ENCODE data around the gene LGALS7B.

GRCh38 chr19:38806371-38806770, 17.4 kb downstream of the LGALS7B start:
- TF ChIP-seq, protein P1, sequence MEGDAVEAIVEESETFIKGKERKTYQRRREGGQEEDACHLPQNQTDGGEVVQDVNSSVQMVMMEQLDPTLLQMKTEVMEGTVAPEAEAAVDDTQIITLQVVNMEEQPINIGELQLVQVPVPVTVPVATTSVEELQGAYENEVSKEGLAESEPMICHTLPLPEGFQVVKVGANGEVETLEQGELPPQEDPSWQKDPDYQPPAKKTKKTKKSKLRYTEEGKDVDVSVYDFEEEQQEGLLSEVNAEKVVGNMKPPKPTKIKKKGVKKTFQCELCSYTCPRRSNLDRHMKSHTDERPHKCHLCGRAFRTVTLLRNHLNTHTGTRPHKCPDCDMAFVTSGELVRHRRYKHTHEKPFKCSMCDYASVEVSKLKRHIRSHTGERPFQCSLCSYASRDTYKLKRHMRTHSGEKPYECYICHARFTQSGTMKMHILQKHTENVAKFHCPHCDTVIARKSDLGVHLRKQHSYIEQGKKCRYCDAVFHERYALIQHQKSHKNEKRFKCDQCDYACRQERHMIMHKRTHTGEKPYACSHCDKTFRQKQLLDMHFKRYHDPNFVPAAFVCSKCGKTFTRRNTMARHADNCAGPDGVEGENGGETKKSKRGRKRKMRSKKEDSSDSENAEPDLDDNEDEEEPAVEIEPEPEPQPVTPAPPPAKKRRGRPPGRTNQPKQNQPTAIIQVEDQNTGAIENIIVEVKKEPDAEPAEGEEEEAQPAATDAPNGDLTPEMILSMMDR (IDR thresholded peaks at IDR 0.05), result no peak
- no peak for TF ChIP-seq POLR2AphosphoS5 (IDR thresholded peaks at IDR 0.05; ENCODE audit: low read depth, low read length)

All from SK-N-SH (cell line).